HUES48 (cell line): ENCODE results near the gene ADD2.

Experiments used
- H3K27ac ChIP-seq: one replicate; pipeline ENCODE4 v1.7.0; 2013; ENCODE audit warnings: low read depth, low read length, inconsistent platforms
- H3K27me3 ChIP-seq: 2 replicates; pipeline ENCODE4 v1.6.1; 2013; ENCODE audit warnings: mild to moderate bottlenecking, low read length; ENCODE audit not compliant: control insufficient read depth, insufficient read depth
- H3K36me3 ChIP-seq: 2 replicates; pipeline ENCODE4 v1.6.1; 2013; ENCODE audit warnings: low read length; ENCODE audit not compliant: control insufficient read depth, insufficient read depth
- H3K4me1 ChIP-seq: 2 replicates; pipeline ENCODE4 v1.6.1; 2013; ENCODE audit warnings: mild to moderate bottlenecking, low read length; ENCODE audit not compliant: control insufficient read depth, insufficient read depth
- H3K4me3 ChIP-seq: 2 replicates; pipeline ENCODE4 v1.5.1; 2013; ENCODE audit warnings: mild to moderate bottlenecking, low read depth, low read length
- H3K9ac ChIP-seq: 2 replicates; pipeline ENCODE4 v1.6.1; 2013; ENCODE audit warnings: mild to moderate bottlenecking, low read depth, low read length, moderate library complexity
- H3K9me3 ChIP-seq: 2 replicates; pipeline ENCODE4 v1.6.1; 2013; ENCODE audit warnings: low read length; ENCODE audit not compliant: control insufficient read depth, insufficient read depth

ADD2 gene

DNA sequence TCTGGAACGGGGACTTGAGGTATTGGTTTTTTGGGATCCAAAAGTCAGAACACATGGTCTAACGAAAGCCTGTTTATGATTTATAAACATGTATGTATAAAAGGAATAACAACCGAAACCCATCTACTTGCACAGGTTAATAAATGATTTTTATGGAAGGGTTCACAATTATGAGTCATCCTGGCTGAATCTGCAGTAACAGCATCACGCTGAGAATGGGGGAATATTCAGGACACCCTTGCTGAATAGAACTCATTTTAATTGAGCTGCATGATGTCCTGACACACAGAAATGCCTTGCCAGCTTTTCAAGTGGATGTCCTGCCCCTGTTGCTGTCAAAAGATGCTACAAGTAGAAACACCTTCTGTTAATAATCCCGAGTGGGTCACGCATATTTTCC lies 159.6 kb downstream of the ADD2 start:
- no peaks in the 10 kb centered on the region for H3K27me3 ChIP-seq

DNA sequence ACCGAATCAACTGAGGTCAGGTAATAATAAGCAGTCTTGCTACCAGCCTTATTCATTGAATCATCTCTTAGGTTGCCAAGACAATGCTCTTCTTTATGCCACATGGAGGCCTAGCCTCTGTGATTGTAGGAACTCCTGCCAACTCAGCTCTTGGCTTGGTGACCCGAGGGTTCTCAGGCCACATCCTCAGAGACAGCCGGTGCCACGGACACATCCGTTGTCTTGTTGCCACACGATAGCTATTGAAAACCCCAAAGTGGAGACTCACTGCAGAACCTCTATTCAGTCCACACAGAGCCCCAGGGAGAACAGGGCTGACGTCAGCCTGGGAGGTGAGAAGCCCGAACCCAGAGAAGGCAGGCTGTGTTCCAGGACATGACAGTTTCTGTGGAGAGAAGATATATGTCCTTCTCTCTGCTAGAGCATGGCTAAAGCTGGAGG lies 160.9 kb downstream of the ADD2 start:
- no peak overlapping the region for H3K27ac ChIP-seq
- no peak overlapping the region for H3K9ac ChIP-seq
- H3K4me1 ChIP-seq = no peaks in the 10 kb centered on the region
- H3K36me3 ChIP-seq = no peaks in the 10 kb centered on the region
- no peak overlapping the region for H3K4me3 ChIP-seq
- H3K27me3 ChIP-seq = no peaks in the 10 kb centered on the region
- no peaks in the 10 kb centered on the region for H3K9me3 ChIP-seq

More for the DNA sequence above, 159.6 kb downstream of the ADD2 start:
- Histone ChIP-seq H3K4me3 (no peak overlapping the region), H3K36me3 (no peaks in the 10 kb centered on the region), H3K27ac (no peak overlapping the region), H3K9ac (no peak overlapping the region), H3K4me1 (no peaks in the 10 kb centered on the region), H3K9me3 (no peaks in the 10 kb centered on the region)
